ENCODE measurements around the gene MTHFS. TPM values are rescaled to one million over a fixed set of nuclear protein-coding genes. Genes with fewer than 3 reads are reported as not detected.
"Not testable (repeated sequence)": the region's sequence is repeated elsewhere in the genome, so short reads cannot be mapped to it uniquely, and the experiment has no call there.

MTHFS gene
- total and polyA plus RNA-seq, 8 donors, result 19.8 to 53.1 (median 28.6) TPM

DNA sequence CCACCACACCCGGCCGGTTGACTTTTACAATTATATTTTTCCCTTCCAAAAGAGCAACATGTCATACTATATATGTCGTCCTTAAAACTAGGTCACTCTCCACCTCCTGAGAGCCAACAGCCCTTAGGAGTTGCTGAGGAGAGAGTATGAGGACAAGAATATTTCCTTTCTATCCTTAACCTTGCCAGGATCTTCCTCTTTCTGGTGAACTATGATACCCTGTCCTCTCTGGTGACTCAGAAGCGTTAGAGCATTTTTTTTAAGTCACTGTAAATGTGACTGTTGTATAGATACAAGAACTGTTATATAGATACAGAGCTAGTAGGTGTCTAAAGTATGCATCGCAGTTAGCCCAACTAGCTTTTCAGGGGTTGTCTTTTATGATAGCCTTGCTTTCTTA lies 33.7 kb upstream of the MTHFS start:
- intact Hi-C loops (cut with DNase I), result no loop called here
- Histone ChIP-seq H3K9me3 (no peaks in the 10 kb centered on the region), H3K27ac (no peak overlapping the region), H3K4me3 (no peak overlapping the region), H3K36me3 (no peaks in the 10 kb centered on the region), H3K4me1 (no peaks in the 10 kb centered on the region), H3K27me3 (no peaks in the 10 kb centered on the region)
- 65 to 82% methylated on average over 5 of the region's 5 CpGs for WGBS, 2 donors
- no peak for ATAC-seq
- TF ChIP-seq, protein P1, sequence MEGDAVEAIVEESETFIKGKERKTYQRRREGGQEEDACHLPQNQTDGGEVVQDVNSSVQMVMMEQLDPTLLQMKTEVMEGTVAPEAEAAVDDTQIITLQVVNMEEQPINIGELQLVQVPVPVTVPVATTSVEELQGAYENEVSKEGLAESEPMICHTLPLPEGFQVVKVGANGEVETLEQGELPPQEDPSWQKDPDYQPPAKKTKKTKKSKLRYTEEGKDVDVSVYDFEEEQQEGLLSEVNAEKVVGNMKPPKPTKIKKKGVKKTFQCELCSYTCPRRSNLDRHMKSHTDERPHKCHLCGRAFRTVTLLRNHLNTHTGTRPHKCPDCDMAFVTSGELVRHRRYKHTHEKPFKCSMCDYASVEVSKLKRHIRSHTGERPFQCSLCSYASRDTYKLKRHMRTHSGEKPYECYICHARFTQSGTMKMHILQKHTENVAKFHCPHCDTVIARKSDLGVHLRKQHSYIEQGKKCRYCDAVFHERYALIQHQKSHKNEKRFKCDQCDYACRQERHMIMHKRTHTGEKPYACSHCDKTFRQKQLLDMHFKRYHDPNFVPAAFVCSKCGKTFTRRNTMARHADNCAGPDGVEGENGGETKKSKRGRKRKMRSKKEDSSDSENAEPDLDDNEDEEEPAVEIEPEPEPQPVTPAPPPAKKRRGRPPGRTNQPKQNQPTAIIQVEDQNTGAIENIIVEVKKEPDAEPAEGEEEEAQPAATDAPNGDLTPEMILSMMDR (IDR thresholded peaks at IDR 0.05), result no peak
- no peak for DNase-seq
- FAIRE-seq, result no peak

DNA sequence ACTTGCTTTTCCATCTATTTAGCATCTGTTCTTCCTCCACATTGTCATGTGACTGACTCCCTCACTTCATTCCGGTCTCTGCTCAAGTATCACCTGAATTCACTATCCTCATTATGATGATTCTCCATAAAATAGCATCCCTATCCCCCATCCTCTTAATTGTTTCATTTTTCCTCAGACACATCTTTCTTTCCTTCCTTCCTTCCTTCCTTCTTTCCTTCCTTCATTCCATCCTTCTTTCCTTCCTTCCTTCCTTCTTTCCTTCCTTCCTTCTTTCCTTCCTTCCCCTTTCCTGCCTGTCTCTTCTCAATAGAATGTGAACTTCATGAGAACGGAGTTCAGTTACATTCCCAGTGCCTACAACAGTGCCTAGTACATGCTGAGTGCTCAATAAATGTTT lies 32.6 kb upstream of the MTHFS start:
- ATAC-seq (no peak), DNase-seq (no peak), FAIRE-seq (no peak)
- Histone ChIP-seq H3K27ac (no peak overlapping the region), H3K36me3 (no peaks in the 10 kb centered on the region), H3K9me3 (no peaks in the 10 kb centered on the region), H3K4me3 (no peak overlapping the region), H3K4me1 (no peaks in the 10 kb centered on the region), H3K27me3 (no peaks in the 10 kb centered on the region)
- TF ChIP-seq, protein P1 (IDR thresholded peaks at IDR 0.05), result no peak
- intact Hi-C loops (cut with DNase I), result no loop called here
- WGBS, 2 donors, result 63 to 74% methylated on average over 2 of the region's 2 CpGs

DNA sequence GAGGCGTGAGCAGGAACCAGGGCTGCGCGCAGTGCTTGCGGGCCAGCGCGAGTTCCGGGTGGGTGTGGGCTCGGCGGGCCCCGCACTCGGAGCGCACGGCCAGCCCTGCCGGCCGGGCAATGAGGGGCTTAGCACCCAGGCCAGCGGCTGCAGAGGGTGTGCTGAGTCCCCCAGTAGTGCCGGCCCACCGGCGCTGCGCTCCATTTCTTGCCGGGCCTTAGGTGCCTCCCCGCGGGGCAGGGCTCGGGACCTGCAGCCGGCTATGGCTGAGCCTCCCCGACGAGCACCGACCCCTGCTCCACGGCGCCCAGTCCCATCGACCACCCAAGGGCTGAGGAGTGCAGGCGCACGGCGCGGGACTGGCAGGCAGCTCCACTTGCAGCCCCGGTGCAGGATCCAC lies 29.3 kb upstream of the MTHFS start:
- H3K36me3 ChIP-seq; ATAC-seq; H3K27me3 ChIP-seq; H3K27ac ChIP-seq; H3K4me3 ChIP-seq; FAIRE-seq; H3K9me3 ChIP-seq; H3K4me1 ChIP-seq; intact Hi-C loops (cut with DNase I): not testable (repeated sequence)
- WGBS, 2 donors, result 97 to 99% methylated on average over 22 to 36 of the region's 36 CpGs
- peak in 2 of 6 donors; percentile 53 to 60 for DNase-seq

DNA sequence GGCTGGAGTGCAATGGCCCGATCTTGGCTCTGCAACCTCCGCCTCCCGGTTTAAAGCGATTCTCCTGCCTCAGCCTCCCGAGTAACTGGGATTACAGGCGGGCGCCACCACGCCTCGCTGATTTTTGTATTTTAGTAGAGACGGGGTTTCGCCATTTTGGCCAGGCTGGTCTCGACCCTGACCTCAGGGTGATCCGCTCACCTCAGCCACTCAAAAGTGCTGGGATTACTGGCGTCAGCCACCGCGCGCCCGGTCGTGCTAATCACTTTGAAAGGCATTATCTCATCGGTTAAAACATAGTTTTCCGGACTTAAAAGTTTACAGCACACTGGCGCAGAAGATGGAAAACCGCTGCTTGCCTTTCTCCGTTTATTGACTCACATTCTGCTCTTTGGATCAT lies 27.6 kb upstream of the MTHFS start:
- TF ChIP-seq, protein P1 (IDR thresholded peaks at IDR 0.05), result no peak
- intact Hi-C loops (cut with DNase I), result no loop called here
- FAIRE-seq (no peak), ATAC-seq (no peak), DNase-seq (peak in 2 of 6 donors; percentile 31 to 32)
- Histone ChIP-seq H3K4me3 (peak overlapping the region; percentile 66 to 93 (median 85)), H3K36me3 (no peaks in the 10 kb centered on the region), H3K27ac (peak overlapping the region; percentile 79 to 93 (median 88)), H3K9me3 (no peaks in the 10 kb centered on the region), H3K4me1 (peaks cover 0 to 4% (median 3%) of the 10 kb centered on the region in 3 donors), H3K27me3 (no peaks in the 10 kb centered on the region)
- WGBS, 2 donors, result 84 to 89% methylated on average over 24 of the region's 24 CpGs

DNA sequence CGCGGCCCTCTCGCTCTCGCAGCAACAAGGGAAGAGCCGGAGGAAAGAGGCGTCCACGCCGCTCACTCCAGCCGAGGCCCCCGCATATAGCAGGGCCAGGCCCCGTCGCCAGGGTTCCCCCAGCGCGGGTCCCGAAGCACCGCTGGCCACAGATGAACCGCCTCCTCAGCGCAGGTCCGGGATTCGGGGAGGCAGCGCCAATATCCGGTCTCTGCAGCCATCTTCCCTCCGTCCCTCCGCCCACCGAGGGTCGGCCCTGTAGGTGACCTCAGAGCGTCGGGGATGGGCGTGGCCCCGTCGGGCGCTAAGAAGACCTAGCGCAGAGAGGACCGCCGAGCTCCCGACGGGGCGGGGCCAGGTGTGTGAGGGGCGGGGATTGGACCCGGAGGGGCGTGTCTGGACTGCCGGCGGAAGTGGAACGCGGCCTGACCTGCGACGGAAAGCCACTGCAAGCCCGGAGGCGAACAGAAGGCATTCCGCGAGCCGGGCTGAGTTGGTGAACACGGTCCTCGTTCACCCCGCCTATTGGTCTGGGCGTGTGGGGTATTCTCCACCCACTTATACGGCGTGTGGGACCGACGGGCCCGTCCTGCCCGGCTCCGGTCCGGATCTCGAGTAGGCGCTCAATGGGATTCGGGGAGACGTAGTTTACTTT lies 26.8 kb upstream of the MTHFS start:
- TF ChIP-seq, protein P1 (IDR thresholded peaks at IDR 0.05), result no peak
- peak; percentile 97 to 99 (median 98) for ATAC-seq
- Histone ChIP-seq H3K27me3 (no peaks in the 10 kb centered on the region), H3K36me3 (peaks cover 0 to 7% (median 0%) of the 10 kb centered on the region in 3 donors), H3K4me3 (peak overlapping the region; percentile 66 to 93 (median 85)), H3K9me3 (no peaks in the 10 kb centered on the region), H3K27ac (peak overlapping the region; percentile 79 to 93 (median 88)), H3K4me1 (peaks cover 0 to 4% (median 3%) of the 10 kb centered on the region in 3 donors)
- intact Hi-C loops (cut with DNase I), result no loop called here
- WGBS, 2 donors, result 0% methylated on average over 54 to 68 of the region's 68 CpGs
- no peak for FAIRE-seq
- peak; percentile 96 to 99 (median 99) for DNase-seq
